Central memory CD4-positive, alpha-beta T cell (primary cell): ENCODE data around the gene DZIP1.
"Not testable (repeated sequence)": the region's sequence is repeated elsewhere in the genome, so short reads cannot be mapped to it uniquely, and the experiment has no call there.

Source experiments
- DNase-seq: peaks from one replicate; pipeline ENCODE4 v3.0.0; 2022
- total RNA-seq, 3 experiments: gene quantifications; one replicate each; lab custom pipeline; 2026; lab: John Stamatoyannopoulos, UW

The DZIP1 gene, protein sequence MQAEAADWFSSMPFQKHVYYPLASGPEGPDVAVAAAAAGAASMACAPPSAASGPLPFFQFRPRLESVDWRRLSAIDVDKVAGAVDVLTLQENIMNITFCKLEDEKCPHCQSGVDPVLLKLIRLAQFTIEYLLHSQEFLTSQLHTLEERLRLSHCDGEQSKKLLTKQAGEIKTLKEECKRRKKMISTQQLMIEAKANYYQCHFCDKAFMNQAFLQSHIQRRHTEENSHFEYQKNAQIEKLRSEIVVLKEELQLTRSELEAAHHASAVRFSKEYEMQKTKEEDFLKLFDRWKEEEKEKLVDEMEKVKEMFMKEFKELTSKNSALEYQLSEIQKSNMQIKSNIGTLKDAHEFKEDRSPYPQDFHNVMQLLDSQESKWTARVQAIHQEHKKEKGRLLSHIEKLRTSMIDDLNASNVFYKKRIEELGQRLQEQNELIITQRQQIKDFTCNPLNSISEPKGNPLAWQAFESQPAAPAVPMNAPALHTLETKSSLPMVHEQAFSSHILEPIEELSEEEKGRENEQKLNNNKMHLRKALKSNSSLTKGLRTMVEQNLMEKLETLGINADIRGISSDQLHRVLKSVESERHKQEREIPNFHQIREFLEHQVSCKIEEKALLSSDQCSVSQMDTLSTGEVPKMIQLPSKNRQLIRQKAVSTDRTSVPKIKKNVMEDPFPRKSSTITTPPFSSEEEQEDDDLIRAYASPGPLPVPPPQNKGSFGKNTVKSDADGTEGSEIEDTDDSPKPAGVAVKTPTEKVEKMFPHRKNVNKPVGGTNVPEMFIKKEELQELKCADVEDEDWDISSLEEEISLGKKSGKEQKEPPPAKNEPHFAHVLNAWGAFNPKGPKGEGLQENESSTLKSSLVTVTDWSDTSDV
- total RNA-seq: 0 to 0.19 (median 0.04) reads per million in 3 experiments

DNA sequence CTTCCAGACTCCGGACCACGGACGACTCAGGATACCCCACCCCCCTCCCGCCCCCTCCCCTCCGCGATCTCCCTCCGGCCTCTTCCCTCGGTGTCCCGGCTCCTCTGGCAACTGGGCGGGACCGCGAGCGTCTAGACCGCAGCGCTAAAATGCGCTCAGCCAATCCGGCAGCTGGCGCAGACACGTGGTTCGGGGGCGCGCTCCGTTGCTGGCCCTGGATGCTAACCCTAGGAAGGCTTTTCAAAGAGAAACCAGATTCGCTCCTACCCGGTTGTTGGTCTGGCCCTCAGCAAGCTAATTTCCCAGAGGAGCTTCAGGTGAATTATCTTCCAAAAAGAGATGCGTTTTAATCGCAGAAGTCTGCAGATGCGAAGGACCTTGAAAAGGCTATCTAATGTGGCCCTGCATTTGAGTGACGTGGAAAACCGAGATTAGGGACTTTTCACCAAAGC, at the start of gene DZIP1:
DZIP1 (minus strand) TSS at position 106 of the 452 bp plus-strand sequence. CDS start 2,677 bp downstream, outside the sequence.
- no peak for DNase-seq

DNA sequence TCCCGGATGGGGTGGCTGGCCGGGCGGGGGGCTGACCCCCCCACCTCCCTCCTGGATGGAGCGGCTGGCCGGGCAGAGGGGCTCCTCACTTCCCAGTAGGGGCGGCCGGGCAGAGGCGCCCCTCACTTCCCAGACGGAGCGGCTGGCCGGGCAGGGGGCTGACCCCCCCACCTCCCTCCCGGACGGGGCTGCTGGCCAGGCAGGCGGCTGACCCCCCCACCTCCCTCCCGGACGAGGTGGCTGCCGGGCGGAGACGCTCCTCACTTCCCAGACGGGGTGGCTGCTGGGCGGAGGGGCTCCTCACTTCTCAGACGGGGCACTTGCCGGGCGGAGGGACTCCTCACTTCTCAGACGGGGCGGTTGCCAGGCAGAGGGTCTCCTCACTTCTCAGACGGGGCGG, 46.5 kb upstream of the DZIP1 start:
- not testable (repeated sequence) for DNase-seq

DNA sequence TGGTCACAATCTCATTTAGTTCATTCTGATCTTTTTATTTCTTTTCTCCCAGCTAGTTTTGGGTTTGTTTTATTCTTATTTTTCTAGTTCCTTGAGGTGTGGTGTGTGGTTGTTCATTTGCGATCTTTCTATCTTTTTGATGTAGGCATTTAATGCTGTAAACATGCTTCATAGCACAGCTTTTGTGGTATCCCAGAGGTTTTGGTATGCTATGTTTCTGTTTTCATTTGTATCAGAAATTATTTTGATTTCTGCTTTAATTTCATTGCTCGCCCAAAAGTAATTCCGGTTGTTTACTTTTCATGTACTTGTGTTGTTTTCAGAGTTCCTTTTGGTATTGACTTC, 45.0 kb upstream of the DZIP1 start:
- no peak for DNase-seq

DNA sequence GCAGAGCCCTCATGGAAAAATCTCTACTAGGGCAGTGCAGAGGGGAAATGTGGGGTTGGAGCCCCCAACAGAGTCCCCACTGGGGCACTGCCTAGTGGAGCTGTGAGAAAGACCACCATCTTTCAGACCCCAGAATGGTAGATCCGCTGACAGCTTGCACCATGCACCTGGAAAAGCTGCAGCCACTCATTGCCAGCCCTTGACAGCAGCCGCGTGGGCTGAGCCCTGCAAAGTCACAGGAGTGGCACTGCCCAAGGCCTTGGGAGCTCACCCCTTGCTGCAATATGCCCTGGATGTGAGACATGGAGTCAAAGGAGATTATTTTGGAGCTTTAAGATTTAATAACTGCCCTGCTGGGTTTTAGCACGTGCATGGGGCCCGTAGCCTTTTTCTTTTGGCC, 40.5 kb upstream of the DZIP1 start:
- not testable (repeated sequence) for DNase-seq

DNA sequence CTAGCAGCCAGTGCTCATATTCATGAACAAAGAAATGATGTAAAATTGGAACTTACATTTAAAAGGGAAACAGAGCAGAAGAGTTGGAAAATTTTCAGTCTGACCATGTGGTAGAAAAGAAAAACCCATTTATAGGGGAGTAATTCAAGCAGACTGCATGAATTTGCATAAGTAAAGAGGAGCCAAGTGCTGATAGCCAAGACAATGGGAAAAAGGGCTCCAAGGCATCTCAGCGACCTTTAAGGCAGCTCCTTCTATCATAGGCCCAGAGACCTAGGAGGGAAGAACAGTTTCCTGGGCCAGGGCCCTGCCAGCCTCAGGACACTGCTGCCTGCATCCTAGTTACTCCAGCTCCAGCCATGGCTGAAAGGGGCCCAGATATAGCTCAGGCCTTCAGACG, 39.9 kb upstream of the DZIP1 start:
- DNase-seq: no peak

DNA sequence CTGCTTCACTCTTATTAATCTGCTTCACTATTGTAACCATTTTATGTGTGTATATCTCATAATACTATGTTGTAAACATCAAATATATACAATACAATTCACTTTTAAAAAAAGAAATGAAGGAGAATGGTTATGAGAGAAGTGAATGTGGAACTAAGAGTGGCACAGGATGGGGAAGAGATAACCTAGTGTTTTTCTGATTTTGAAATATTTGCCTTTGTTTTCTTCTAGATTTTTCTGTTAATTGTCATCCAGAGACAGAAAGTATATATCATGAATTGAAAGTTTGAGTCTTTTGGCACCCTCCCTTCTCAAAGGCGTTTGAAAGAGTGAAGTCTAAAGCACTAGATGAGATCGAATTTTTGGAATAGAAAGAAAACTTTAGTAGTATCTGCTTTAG, 35.2 kb upstream of the DZIP1 start:
- no peak for DNase-seq

DNA sequence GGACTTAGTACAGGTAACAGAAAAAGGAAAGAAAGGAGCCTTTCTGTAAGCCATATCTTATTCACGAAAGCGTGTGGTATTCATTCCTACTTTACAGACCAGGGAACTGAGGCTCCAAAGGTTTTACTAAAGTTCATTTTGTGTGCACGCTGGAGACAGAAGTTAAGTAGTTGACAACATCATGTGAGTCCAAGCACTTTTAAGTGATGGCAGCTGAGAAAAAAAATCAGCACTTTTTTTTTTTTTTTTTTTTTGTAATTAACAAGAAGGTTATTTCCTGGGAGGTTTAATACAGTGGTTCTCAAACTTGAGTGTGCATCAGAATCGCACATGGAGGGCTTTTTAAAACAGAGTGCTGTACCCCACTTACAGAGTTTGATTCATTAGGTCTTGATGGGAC, 34.5 kb upstream of the DZIP1 start:
- DNase-seq: no peak

DNA sequence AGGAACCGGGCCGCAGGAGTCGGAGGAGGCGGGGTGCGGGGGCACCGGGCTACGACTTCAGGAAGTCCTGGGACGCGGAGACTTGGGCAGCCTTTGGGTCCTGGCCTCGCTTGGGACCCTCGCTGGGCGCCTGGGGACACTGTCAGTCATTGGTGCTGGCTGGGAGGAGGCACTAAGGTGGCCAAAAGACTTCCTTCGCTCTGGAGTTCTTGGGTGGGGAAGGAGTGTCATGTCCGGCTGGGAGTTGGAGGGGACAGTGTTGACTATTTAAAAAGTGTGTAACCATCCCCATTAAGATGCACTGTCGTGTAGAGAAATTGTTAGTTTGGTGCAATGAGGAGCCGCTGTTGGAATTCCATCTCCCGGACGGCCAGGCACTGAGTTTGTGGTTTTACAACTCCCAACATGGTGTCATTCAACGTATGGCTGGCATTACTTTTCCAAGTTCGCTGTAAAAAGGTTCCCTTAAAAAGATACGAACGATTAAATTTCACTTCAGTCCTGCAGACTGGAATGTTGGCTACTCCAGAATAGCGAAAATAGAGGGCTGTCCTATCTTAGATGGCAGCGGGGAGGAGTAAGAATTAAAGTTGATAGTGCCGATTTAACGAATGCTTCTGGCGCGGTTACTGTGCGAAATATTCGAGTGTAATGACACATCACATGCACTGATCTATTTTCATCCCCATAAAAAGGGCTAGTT, 33.2 kb upstream of the DZIP1 start:
- DNase-seq: peak; percentile 7

DNA sequence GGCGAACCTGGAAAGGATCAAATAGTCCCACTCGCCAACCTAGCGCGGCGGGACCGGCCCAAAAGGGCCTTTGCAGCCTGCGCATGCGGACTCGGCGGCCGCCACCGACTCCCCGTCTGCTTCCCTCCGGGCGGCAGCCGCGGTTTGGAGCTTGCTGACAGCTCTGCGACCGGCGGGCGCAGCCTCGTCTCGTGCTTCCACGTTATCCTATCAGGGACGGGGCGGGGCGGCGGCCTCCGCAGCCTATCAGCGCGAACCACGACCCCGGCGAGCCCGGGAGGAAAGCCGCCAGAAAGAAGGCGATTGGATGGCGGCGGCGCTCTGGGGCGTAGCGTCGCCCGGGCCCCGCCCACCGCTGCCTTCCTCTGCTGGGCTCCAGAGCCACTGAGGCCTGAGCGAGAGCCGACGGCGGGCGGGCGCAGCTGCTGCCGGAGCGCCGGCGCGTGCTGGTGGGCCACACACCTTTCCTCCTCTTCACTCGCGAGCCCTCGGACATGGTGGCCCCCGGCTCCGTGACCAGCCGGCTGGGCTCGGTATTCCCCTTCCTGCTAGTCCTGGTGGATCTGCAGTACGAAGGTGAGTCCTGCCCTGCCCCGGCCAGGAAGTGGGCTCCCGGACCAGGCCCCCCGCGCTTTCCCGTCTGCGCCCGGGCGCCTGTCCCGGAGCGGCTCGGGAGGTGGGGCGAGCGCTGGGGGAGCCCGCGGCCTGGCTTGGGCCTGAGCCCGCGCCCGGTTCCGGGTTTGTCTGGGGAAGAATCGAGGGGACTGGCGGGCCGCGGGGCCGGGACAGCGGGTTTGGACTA, 32.5 kb upstream of the DZIP1 start, which contains the start of gene DNAJC3:
DNAJC3 (plus strand) TSS at position 378 of the 802 bp plus-strand sequence; CDS start at position 495, 117 bp downstream.
- DNase-seq: peak; percentile 99

DNA sequence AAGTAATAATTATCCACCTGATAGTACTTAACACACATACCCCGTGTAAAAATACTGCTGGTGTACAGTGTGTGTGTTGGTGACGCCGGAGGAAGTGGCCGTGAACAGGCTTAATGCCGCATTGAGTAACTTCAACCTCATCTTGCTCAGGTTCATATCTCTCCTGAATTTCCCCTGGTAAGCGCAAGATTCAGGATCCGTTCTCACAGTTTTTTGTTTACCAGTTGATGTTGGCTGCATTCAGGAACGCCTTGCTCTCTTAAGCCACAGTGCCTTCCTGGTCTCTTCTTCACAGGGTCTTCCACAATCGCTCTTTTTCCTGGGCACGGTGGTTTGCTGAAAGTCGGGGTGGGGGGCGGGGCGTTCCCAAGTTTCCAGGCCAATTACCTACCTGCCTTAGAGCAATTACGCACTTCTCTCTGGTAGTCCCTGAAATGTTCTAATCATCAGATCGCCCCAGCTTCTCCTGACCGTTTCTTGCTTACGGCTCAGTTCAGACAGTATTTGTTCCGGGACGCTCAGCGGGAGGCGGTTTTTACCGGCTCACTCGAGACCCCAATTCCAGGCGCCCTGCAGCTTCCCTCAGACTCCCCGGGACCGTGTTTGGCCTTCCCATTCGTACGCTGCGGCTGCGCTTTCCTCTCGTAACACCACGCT, 31.7 kb upstream of the DZIP1 start:
- peak; percentile 25 for DNase-seq

DNA sequence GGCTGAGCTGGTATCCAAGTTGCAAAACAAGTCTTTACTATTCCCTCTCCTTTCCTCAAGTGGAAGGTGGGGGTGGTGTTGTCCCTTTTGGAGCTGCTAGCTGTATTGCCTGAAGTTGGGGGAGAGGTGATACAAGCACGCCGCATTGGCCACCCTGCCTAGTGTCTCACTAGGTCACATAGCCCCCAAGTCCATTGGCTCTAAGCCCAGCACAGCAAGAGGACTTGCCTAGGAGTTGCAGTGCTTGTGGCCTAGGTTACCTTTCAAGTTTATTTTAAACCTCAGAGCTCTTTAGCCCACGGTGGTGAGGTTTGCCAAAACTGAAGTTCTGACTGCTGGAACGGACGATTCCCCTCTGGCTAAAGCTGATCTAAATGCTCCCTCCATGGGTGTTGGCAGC, 27.1 kb upstream of the DZIP1 start:
- no peak for DNase-seq

DNA sequence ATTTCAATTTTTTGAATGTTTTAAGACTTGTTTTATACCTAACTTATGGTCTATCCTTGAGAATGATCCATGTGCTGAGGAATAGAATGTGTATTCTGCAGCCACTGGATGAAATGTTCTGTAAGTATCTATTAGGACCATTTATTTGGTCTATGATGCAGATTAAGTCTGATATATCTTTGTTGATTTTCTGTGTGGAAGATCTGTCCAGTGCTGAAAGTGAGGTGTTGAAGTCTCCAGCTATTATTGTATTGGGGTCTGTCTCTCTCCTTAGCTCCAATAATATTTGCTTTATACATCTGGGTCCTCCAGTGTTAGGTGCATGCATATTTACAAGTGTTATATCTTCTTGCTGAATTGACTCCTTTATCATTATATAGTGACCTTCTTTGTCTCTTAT, 22.7 kb upstream of the DZIP1 start:
- not testable (repeated sequence) for DNase-seq

DNA sequence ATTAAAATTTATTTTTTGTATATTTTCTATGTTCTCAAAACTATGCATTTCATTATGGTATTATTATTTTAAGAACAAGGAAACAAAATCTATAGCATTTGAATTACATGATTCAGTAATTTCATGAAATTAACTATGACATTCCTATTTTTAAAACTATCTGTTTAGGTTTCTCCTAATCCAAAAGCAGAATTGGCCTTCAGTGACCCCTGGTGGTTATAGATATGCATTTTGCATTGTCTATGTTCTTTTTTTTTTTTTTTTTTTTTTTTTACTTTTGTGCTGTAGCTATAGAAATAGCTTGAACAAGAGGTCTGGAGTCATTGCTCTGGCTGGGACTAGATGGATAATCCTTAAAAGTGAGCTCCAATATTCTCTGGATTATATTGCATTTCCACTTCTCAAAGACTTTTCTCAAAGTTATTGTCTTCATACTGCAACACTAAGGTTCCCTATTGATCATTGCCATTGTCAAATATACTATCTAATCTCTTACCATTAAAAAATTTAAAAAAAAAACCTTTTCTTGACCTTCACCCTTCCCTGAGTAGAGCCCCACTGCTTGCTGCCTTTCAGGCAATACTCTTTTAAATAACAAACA, 16.6 kb upstream of the DZIP1 start:
- no peak for DNase-seq

DNA sequence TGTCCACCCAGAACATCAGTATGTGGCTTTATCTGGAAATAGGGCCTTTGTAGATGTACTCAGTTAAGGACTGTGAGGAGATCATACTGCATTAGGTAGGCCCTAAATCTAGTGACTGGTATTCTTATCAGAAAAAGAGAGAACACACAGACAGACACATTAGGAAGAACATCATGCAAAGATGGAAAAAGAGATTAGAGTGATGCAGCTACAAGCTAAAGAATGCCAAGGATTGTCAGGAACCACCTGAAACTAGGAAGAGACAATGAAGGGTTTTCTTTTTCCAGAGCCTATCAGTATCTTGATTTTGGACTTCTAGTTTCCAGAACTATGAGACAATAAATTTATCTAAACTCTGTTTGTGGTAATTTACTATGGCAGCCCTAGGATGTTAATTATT, 15.0 kb upstream of the DZIP1 start:
- DNase-seq: no peak

DNA sequence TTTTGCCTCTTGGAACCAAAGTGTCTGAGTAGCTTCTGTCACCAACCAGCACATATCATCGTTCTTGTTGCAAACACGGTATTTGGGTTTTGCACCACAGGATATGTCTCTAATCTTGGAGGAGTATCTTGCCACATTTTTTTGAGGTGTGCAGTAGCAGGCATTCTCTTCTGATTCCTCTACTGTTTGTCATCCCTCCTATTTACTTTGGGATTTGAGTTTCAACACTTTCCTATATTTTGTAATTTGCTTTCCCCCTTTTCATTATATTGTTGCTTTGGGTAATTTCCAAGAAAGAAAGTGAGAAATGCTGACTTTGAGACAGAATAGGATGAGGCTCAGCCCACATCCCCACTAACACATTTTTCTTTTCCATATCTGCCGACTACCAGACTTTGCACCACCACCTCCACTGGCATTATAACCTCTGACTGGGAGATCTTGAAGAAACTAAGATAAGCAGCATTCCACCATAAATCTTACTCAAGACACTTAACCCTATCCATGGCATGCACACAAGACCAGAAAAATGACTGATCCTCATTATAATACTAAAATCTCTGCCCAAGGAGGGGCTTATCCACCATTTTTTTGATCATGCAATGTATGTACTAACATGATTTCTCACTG, 12.0 kb upstream of the DZIP1 start:
- no peak for DNase-seq

DNA sequence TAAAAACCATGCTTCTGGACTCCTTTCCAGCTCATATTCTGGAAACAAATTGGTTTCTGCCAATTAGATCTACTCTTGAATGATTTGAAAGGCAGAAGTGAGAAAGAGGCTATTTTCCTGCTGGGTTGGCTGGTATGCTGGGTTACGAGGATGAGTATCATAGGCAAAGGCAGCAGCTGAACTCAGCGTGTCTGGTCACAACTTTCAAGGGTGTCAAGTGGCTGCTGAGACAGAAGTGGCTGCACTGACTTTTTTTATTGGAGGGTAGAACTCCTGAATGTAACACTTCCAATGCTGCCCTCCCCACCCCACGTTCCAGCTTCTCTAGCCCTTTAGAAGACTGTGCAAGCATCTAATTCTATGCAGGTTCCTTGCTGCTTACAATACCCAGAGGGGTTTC, 8.3 kb upstream of the DZIP1 start:
- no peak for DNase-seq

DNA sequence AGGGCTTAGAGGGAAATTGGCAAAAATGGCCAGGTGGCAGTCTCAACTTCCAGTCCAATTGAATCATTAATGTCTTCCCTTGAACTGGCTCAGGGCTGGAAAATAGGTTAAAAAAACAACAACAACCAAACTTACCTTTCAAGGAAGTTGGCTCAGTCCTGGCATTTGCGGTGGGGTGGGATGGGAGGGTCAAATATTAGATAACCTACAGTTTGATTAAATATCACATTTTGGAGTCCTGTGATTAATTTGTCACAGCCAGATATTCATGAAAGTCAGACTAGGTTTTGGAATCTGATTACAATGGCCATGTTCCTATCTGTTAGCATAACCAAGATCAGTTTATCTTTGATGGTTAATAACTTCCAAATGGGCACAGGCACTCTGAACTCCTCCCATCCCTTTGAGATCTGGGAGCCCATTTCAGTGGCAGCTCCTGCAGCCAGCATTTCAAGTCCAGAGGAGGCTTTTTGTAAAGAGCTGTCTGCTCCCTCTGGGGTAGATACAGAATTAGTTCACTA, 7.8 kb upstream of the DZIP1 start:
- no peak for DNase-seq

DNA sequence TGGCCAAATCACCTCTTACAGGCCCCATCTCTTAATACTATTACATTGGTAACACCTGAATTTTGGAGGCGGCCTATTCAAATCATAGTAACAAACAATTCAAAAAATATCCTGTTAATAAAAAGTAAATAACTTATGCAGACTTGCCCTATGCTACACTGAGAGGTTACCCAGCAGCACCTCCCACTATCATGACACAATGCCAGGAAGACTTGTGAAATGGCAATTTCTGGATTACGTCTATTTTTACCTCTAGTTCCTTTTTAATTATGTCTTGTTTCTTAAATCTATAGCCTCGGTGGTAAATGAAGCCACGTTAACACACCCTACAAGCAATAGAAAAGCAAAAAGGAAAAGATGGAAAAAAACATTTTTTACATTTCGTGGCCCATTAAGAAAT, 6.2 kb upstream of the DZIP1 start:
- DNase-seq: no peak

DNA sequence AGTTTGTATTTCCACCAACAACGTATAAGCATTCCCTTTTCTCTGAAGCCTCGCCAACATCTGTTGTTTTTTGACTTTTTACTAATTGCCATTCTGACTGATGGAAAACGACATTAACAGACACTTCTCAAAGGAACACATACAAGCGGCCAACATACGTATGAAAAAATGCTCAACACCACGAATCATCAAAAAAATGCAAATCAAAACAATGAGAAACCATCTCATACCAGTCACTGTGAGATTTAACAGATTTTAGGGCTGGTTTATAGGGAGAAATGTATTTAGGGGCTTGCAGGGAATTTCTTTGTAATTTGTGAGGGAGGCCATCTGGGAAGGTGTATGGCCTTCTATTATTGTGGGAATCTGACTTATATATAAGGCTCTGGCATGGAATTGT, 2.8 kb upstream of the DZIP1 start:
- no peak for DNase-seq

DNA sequence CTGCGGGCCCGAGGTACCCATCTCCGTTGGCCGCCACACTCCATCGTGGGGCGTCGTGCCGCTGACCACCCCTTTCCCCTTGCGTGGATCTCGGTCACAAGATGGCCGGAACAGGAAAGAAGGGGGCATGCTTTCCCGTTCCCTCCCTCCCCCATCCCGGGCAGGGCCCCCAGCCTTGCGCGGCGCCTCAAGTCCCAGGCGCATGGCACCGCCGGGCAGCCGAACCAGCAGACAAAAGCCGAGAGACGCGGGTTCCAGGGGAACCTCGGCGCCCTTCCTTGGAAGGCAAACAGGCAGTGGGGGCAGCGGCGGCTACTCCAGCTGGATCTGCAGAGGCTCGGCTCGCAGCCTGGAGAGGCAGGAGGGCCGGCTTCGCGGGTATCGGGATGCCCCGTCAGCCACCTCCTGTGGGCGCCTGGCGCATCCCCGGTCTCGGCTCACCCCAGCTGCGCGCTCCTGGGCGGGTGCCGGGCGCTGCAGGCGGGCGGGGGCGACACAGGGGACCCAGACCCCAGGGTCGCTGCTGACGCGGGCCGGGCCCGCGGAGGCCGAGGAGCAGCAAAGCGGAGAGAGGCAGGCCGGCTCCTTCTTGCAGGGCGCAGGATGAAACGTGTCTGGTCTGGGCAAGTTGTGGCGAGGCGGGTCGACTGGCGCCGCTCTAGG, 439 bp downstream of the DZIP1 start:
- DNase-seq: no peak
